SK-N-SH (cell line): ENCODE results near the gene AMFR. TPM values are rescaled to one million over a fixed set of nuclear protein-coding genes. Genes with fewer than 3 reads are reported as not detected.

ENCODE experiments used
- CTCF ChIA-PET: fragments of 300-600, 350-600 bp; formaldehyde crosslinking; extraction: SDS; loops from one replicate; lab custom pipeline; 2021; lab: Yijun Ruan, JAX
- POLR2A ChIA-PET: fragments of 350-600 bp; sonication (Branson Sonifier 250); formaldehyde crosslinking; extraction: SDS; loops from one replicate; lab custom pipeline; 2020; ENCODE audit warnings: antibody characterized with exemption, inconsistent platforms; lab: Yijun Ruan, JAX
- DNase-seq: peaks from one replicate; pipeline ENCODE4 v3.0.0; 2012
- H2AFZ ChIP-seq: fragments of 200-600 bp; sonication (generic); 2 replicates; pipeline ENCODE4 v1.8.1; 2016; ENCODE audit warnings: antibody characterized with exemption, mild to moderate bottlenecking, low read depth
- H3F3A ChIP-seq: fragments of 200-600 bp; sonication (generic); replicated peaks from 2 replicates; pipeline ENCODE3; 2016; ENCODE audit warnings: antibody characterized with exemption, mild to moderate bottlenecking; ENCODE audit not compliant: insufficient read depth
- H3K27ac ChIP-seq, 2 experiments: fragments of 200-500 bp in 1 of 2; fragments of 200-600 bp in 1 of 2; sonication (Bioruptor generic) in 1 of 2; sonication (generic), shearing (Covaris generic) in 1 of 2; 2 replicates each; pipeline versions ENCODE4 v1.5.1 to v1.6.1; 2014 to 2016; ENCODE audit warnings: low read depth in 2 of 2, inconsistent platforms in 1 of 2, low read length in 1 of 2, mild to moderate bottlenecking in 1 of 2, mixed read lengths in 1 of 2
- H3K27me3 ChIP-seq: fragments of 200-600 bp; sonication (generic), shearing (Covaris generic); 2 replicates; pipeline ENCODE4 v1.6.1; 2016; ENCODE audit warnings: mixed run types; ENCODE audit not compliant: insufficient read depth
- H3K36me3 ChIP-seq, 2 experiments: fragments of 200-500 bp in 1 of 2; fragments of 200-600 bp in 1 of 2; sonication (Bioruptor generic) in 1 of 2; sonication (generic) in 1 of 2; replicated peaks in 1 of 2; 2 replicates each; pipeline versions ENCODE3 to v1.5.1; 2014 to 2016; ENCODE audit warnings: low read length in 1 of 2, mild to moderate bottlenecking in 1 of 2; ENCODE audit not compliant: insufficient read depth in 2 of 2, control insufficient read depth in 1 of 2
- H3K4me1 ChIP-seq, 2 experiments: fragments of 200-500 bp in 1 of 2; fragments of 200-600 bp in 1 of 2; sonication (Bioruptor generic) in 1 of 2; sonication (generic), shearing (Covaris generic) in 1 of 2; 2 replicates each; pipeline versions ENCODE4 v1.5.1 to v1.6.1; 2014 to 2016; ENCODE audit warnings: low read depth in 1 of 2, low read length in 1 of 2, mixed run types in 1 of 2; ENCODE audit not compliant: insufficient read depth in 2 of 2, control insufficient read depth in 1 of 2
- H3K4me2 ChIP-seq: fragments of 200-600 bp; sonication (generic), shearing (Covaris generic); 2 replicates; pipeline ENCODE4 v1.6.1; 2017; ENCODE audit warnings: mixed run types
- H3K4me3 ChIP-seq, 2 experiments: fragments of 200-500 bp in 1 of 2; fragments of 200-600 bp in 1 of 2; sonication (Bioruptor generic) in 1 of 2; sonication (generic), shearing (Covaris generic) in 1 of 2; 2 replicates each; pipeline versions ENCODE4 v1.5.1 to v1.8.1; 2014 to 2016; ENCODE audit warnings: low read depth in 2 of 2, inconsistent platforms in 1 of 2, low read length in 1 of 2, mild to moderate bottlenecking in 1 of 2, mixed read lengths in 1 of 2, moderate library complexity in 1 of 2
- H3K79me2 ChIP-seq: fragments of 200-600 bp; sonication (generic); 2 replicates; pipeline ENCODE4 v1.8.1; 2017; ENCODE audit warnings: mild to moderate bottlenecking; ENCODE audit not compliant: insufficient read depth
- H3K9ac ChIP-seq: fragments of 200-600 bp; sonication (generic); 2 replicates; pipeline ENCODE4 v1.6.1; 2017; ENCODE audit warnings: mixed run types
- H3K9me2 ChIP-seq: fragments of 200-600 bp; sonication (generic); 2 replicates; pipeline ENCODE4 v1.6.1; 2017; ENCODE audit warnings: mixed run types
- H3K9me3 ChIP-seq: fragments of 200-600 bp; sonication (generic); 2 replicates; pipeline ENCODE4 v1.6.1; 2017; ENCODE audit warnings: mixed run types, mild to moderate bottlenecking, moderate library complexity
- H4K20me1 ChIP-seq: fragments of 200-600 bp; sonication (generic); 2 replicates; pipeline ENCODE4 v1.6.1; 2017; ENCODE audit warnings: mild to moderate bottlenecking, mixed run types; ENCODE audit not compliant: insufficient read depth
- FOXM1 ChIP-seq: IDR thresholded peaks from 2 replicates; pipeline ENCODE4 v1.4.0; 2012; ENCODE audit warnings: low read depth, mild to moderate bottlenecking
- IRF3 ChIP-seq: fragments of 150-350 bp; IDR thresholded peaks from 2 replicates; pipeline ENCODE4 v1.6.1; 2016; ENCODE audit warnings: mild to moderate bottlenecking, low read depth, low read length
- MEF2A ChIP-seq: IDR thresholded peaks from 2 replicates; pipeline ENCODE4 v1.4.0; 2012; ENCODE audit warnings: low read depth, borderline replicate concordance
- MXI1 ChIP-seq: IDR thresholded peaks from 2 replicates; pipeline ENCODE4 v1.6.1; 2012; ENCODE audit warnings: mild to moderate bottlenecking, low read depth, low read length, improper control_type of control experiment
- NFIC ChIP-seq: IDR thresholded peaks from 2 replicates; pipeline ENCODE4 v1.4.0; 2012; ENCODE audit warnings: borderline replicate concordance
- RAD21 ChIP-seq: IDR thresholded peaks from 2 replicates; pipeline ENCODE4 v1.6.1; 2012; ENCODE audit warnings: mild to moderate bottlenecking, low read length
- RCOR1 ChIP-seq: fragments of 150-350 bp; IDR thresholded peaks from 2 replicates; pipeline ENCODE4 v1.6.1; 2017; ENCODE audit warnings: antibody characterized with exemption, low read length
- REST ChIP-seq: IDR thresholded peaks from 2 replicates; pipeline ENCODE4 v1.6.1; 2012; ENCODE audit warnings: mild to moderate bottlenecking, low read depth, low read length, moderate library complexity
- RFX5 ChIP-seq: IDR thresholded peaks from 2 replicates; pipeline ENCODE4 v1.6.1; 2012; ENCODE audit warnings: mild to moderate bottlenecking, improper control_type of control experiment, low read length
- SIN3A ChIP-seq: IDR thresholded peaks from 2 replicates; pipeline ENCODE4 v1.6.1; 2012; ENCODE audit warnings: low read depth, mild to moderate bottlenecking, low read length, moderate library complexity, borderline replicate concordance
- WGBS: methylation state at CpG from one replicate; pipeline ENCODE4 v1.1.6; 2017; ENCODE audit warnings: low lambda C conversion rate; 5-methylcytosine and 5-hydroxymethylcytosine counted together
- polyA plus RNA-seq, 3 experiments: library from polyadenylated mRNA; depleted of rRNA; stranded (reverse); fragments of >200 nt; gene quantifications; 2 replicates each; pipeline ENCODE4 v1.2.3, GENCODE V29; 2012
- TF ChIP-seq, protein P1 (sequence below): fragments of 200-600 bp; sonication (generic); IDR thresholded peaks from 2 replicates; pipeline ENCODE4 v1.6.1; 2017; ENCODE audit warnings: antibody characterized with exemption, mild to moderate bottlenecking, moderate library complexity

AMFR gene
- polyA plus RNA-seq, 1 of the 3 experiments (the other 2 are of a cell fraction), result 65.3 TPM

DNA sequence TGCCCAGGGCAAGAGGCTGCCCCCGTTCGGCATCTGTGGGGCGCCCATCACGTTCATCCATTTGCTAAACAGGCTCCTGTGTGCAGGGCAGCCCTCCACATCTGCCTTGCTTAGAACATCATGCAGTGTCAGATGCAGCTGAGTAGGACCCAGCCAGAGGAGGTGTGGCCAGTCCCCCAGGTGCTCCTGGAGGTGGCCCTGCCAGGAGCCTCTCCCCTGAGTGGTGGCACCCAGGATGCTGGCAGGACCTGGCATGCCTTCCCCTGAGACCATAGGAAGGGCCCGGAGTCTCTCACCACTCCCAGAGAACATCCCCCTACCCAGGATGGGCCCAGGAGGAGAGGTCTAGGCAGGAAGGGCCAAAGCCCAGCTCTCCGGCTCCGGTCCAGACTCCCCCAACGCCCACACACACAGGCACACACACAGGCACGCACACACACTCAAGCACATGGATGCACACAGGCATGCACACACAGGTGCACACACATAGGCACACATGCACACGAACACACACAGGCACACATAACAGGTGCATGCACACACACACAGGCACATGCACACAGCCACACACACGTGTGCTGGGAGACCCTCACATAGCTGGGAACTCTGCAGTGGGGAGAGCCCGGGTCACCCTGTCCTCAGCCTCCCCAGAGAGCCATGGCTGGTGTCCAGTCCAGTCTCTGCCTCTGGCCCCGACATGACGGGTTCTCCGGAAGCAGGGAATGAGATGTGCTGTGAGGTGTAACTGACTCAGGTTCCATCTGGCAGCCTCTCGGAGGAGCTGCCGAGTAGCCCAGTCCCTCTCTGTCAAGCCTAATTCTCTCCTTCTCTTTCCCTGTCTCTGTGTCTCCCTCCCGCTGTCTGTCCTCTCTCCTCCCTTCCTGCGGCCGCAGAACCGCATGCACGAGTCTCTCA, 74.6 kb downstream of the AMFR start:
- H3K27ac ChIP-seq, result no peak overlapping the region
- H2AFZ ChIP-seq, result no peak overlapping the region
- TF ChIP-seq MEF2A (no peak), RCOR1 (no peak), NFIC (no peak), IRF3 (no peak)
- no peaks in the 10 kb centered on the region for H3K79me2 ChIP-seq
- no peaks in the 10 kb centered on the region for H4K20me1 ChIP-seq
- no peak overlapping the region for H3K9ac ChIP-seq
- WGBS, result 71% methylated on average over 13 of the region's 22 CpGs
- H3K36me3 ChIP-seq, result no peaks in the 10 kb centered on the region
- no peak overlapping the region for H3K4me3 ChIP-seq
- H3K27me3 ChIP-seq, result no peaks in the 10 kb centered on the region
- H3F3A ChIP-seq, result no peaks in the 10 kb centered on the region
- no peaks in the 10 kb centered on the region for H3K9me3 ChIP-seq
- peaks cover 0 to 16% of the 10 kb centered on the region in 2 experiments; a peak in 1 of 4 replicates for H3K4me1 ChIP-seq
- CTCF ChIA-PET, result interaction anchor here (1.2 to 2.9 kb wide), 3 partner anchors 9 to 407 kb away, joined by 3 to 12 read pairs (median 6); no protein-coding TSS in a partner anchor
- no peak overlapping the region for H3K4me2 ChIP-seq
- no peak for DNase-seq
- no peaks in the 10 kb centered on the region for H3K9me2 ChIP-seq
- POLR2A ChIA-PET, result no interaction called here

DNA sequence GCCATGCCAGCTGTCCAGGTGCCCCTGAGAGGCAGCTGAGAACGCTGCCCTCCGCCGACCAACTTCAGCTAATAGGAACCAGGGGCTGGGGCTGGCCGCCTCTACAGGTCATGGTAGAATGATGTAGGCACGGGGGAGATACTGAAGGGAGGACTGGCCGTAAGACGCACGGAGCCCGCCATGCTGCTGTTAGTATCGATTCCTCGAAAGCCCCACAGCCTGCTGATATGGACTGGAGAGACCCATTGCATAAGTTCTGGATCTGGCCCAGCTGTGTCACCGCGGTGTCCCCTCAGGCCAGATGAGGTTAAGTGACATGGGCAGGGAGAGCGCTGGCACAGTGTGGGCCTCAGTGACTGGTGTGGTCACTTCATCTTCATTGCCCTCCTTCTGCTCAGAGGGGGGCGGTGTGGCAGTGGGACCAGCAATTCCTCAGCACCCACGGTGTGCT, 75.6 kb downstream of the AMFR start:
- H3K9me2 ChIP-seq, result no peaks in the 10 kb centered on the region

GRCh38 chr16:56349086-56349415, 76.3 kb downstream of the AMFR start:
- no peaks in the 10 kb centered on the region for H3F3A ChIP-seq
- no peak overlapping the region for H3K9ac ChIP-seq
- H3K9me3 ChIP-seq, result no peaks in the 10 kb centered on the region
- no peak overlapping the region for H3K4me3 ChIP-seq
- no peak overlapping the region for H3K4me2 ChIP-seq
- H3K36me3 ChIP-seq, result no peaks in the 10 kb centered on the region
- no peak overlapping the region; a peak in 1 of 4 replicates for H3K27ac ChIP-seq
- H3K79me2 ChIP-seq, result no peaks in the 10 kb centered on the region
- 50% methylated on average over 2 of the region's 2 CpGs for WGBS
- no peak for DNase-seq
- H3K9me2 ChIP-seq, result no peaks in the 10 kb centered on the region
- ChIA-PET POLR2A (interaction anchor here (1.0 kb wide), 1 partner anchor 333 kb away, joined by 3 read pairs; the partner anchor contains the start of gene MT1X), CTCF (interaction anchor here (0.9 to 2.9 kb wide), 4 partner anchors 10 to 31 kb away, joined by 3 to 12 read pairs (median 4); no protein-coding TSS in a partner anchor)
- no peaks in the 10 kb centered on the region for H3K27me3 ChIP-seq
- H2AFZ ChIP-seq, result no peak overlapping the region
- no peaks in the 10 kb centered on the region for H4K20me1 ChIP-seq
- H3K4me1 ChIP-seq, result peaks cover 0 to 16% of the 10 kb centered on the region in 2 experiments; a peak in 1 of 4 replicates
- TF ChIP-seq REST (no peak), RAD21 (no peak), FOXM1 (no peak), IRF3 (no peak), MXI1 (no peak)
- TF ChIP-seq, protein P1, sequence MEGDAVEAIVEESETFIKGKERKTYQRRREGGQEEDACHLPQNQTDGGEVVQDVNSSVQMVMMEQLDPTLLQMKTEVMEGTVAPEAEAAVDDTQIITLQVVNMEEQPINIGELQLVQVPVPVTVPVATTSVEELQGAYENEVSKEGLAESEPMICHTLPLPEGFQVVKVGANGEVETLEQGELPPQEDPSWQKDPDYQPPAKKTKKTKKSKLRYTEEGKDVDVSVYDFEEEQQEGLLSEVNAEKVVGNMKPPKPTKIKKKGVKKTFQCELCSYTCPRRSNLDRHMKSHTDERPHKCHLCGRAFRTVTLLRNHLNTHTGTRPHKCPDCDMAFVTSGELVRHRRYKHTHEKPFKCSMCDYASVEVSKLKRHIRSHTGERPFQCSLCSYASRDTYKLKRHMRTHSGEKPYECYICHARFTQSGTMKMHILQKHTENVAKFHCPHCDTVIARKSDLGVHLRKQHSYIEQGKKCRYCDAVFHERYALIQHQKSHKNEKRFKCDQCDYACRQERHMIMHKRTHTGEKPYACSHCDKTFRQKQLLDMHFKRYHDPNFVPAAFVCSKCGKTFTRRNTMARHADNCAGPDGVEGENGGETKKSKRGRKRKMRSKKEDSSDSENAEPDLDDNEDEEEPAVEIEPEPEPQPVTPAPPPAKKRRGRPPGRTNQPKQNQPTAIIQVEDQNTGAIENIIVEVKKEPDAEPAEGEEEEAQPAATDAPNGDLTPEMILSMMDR, result no peak

More for the DNA sequence above, 75.6 kb downstream of the AMFR start:
- no peak overlapping the region for H3K4me3 ChIP-seq
- TF ChIP-seq RFX5, result no peak
- TF ChIP-seq SIN3A, result no peak
- TF ChIP-seq RAD21, result no peak
- TF ChIP-seq MEF2A, result no peak
- TF ChIP-seq, all 33 proteins: peak for 0
- Histone ChIP-seq H3K9me3 (no peaks in the 10 kb centered on the region), H4K20me1 (no peaks in the 10 kb centered on the region), H3K9ac (no peak overlapping the region), H3K27ac (no peak overlapping the region; a peak in 1 of 4 replicates), H3K4me2 (no peak overlapping the region), H3K79me2 (no peaks in the 10 kb centered on the region), H3K36me3 (no peaks in the 10 kb centered on the region), H3F3A (no peaks in the 10 kb centered on the region), H2AFZ (no peak overlapping the region), H3K4me1 (peaks cover 0 to 16% of the 10 kb centered on the region in 2 experiments; a peak in 1 of 4 replicates), H3K27me3 (no peaks in the 10 kb centered on the region)
- DNase-seq, result no peak
- POLR2A ChIA-PET, result interaction anchor here (1.0 kb wide), 1 partner anchor 332 kb away, joined by 3 read pairs; the partner anchor contains the start of gene MT1X
- 80% methylated on average over 16 of the region's 16 CpGs for WGBS
- CTCF ChIA-PET, result interaction anchor here (0.9 to 2.9 kb wide), 6 partner anchors 8 to 406 kb away, joined by 3 to 12 read pairs (median 4); no protein-coding TSS in a partner anchor
